ENCODE results near the gene SLC34A3.
"Not testable (repeated sequence)": the region's sequence is repeated elsewhere in the genome, so short reads cannot be mapped to it uniquely, and the experiment has no call there.

The SLC34A3 gene

DNA sequence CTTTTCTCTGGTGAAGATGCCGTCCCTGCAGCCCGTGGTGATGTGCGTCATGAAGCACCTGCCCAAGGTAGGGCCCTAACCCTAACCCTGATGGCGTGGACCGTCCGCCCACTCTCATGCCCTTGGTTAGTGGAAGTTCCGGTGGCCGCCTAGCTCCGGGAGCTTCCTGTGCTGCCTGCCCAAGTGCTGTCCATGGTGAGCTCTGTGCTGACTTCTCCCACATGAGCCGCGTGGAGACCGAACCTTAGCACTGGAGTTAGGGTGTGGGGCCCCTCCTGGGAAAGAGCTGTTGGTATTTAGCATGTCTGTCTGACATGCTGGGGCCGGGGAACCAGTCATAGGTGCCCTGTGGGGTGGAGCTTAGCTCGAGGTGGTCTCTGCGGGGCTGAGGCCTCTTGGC is 25.7 kb downstream of the SLC34A3 start:
- TF ChIP-seq, protein P1, sequence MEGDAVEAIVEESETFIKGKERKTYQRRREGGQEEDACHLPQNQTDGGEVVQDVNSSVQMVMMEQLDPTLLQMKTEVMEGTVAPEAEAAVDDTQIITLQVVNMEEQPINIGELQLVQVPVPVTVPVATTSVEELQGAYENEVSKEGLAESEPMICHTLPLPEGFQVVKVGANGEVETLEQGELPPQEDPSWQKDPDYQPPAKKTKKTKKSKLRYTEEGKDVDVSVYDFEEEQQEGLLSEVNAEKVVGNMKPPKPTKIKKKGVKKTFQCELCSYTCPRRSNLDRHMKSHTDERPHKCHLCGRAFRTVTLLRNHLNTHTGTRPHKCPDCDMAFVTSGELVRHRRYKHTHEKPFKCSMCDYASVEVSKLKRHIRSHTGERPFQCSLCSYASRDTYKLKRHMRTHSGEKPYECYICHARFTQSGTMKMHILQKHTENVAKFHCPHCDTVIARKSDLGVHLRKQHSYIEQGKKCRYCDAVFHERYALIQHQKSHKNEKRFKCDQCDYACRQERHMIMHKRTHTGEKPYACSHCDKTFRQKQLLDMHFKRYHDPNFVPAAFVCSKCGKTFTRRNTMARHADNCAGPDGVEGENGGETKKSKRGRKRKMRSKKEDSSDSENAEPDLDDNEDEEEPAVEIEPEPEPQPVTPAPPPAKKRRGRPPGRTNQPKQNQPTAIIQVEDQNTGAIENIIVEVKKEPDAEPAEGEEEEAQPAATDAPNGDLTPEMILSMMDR (IDR thresholded peaks at IDR 0.05; ENCODE audit: low read depth, low read length) = no peak
- DNase-seq (ENCODE audit: low read depth in 2 of 2) = no peak
- peak overlapping the region; percentile 87 to 92 for H3K4me3 ChIP-seq (replicated peaks in 1 of 2; ENCODE audit: low read depth in 2 of 2, low read length in 2 of 2)

DNA sequence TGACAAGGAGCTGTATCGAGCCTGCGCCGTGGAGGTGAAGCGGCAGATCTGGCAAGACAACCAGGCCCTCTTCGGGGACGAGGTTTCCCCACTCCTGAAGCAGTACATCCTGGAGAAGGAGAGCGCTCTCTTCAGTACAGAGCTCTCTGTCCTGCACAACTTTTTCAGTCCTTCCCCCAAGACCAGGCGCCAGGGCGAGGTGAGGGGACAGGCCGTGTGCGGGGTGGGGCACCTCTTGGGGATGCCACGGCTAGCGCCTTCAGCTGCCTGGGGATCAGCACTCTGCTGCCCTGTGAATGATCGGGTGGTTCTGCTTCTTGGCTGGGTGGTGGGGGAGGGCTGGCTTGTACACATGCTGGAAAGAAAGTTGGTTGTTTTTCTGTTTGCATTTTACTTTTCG is 26.2 kb downstream of the SLC34A3 start:
- no peak for DNase-seq (ENCODE audit: low read depth in 2 of 2)
- TF ChIP-seq, protein P1 (IDR thresholded peaks at IDR 0.05; ENCODE audit: low read depth, low read length) = no peak
- peak overlapping the region in 1 of 2 donors; percentile 92 for H3K4me3 ChIP-seq (replicated peaks in 1 of 2; ENCODE audit: low read depth in 2 of 2, low read length in 2 of 2)

DNA sequence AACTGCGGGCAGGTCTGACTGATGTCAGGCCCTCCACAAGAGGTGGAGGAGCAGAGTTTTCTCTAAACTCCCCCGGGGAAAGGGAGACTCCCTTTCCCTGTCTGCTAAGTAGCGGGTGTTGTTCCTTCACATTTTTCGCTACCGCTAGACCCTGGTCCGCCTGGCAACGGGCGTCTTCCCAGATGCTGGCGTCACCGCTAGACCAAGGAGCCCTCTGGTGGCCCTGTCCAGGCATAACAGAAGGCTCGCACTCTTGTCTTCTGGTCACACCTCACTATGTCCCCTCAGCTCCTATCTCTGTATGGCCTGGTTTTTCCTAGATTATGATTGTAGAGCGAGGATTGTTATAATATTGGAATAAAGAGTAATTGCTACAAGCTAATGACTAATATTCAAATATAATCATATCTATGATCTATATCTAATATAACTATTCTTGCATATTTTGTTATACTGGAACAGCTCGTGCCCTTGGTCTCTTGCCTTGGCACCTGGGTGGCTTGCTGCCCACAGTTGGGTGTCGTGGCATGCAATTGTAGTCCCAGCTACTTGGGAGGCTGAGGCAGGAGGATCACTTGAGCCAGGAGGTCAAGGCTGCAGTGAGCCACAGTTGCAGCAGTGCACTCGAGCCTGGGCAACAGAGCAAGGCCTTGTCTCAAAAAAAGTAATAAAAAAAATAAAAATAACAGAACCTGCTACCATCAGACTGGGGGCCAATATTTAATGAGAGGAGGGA is 31.6 kb downstream of the SLC34A3 start:
- TF ChIP-seq, protein P1 (IDR thresholded peaks at IDR 0.05; ENCODE audit: low read depth, low read length) = peak; percentile 45
- DNase-seq (ENCODE audit: low read depth in 2 of 2) = peak; percentile 52 to 58
- H3K4me3 ChIP-seq (replicated peaks in 1 of 2; ENCODE audit: low read depth in 2 of 2, low read length in 2 of 2) = not testable (repeated sequence)

DNA sequence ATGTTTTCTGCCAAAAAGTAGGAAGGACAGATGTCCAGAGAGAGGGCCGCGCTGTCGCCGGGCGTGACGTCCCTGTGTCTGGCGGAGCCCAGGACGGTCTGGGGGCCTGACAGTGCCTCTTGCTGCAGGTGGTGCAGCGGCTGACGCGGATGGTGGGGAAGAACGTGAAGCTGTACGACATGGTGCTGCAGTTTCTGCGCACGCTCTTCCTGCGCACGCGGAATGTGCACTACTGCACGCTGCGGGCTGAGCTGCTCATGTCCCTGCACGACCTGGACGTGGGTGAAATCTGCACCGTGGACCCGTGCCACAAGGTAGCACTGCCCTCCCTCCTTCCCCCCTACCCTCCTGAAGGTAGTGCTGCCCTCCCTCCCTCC is 32.2 kb downstream of the SLC34A3 start:
- DNase-seq (ENCODE audit: low read depth in 2 of 2) = no peak

DNA sequence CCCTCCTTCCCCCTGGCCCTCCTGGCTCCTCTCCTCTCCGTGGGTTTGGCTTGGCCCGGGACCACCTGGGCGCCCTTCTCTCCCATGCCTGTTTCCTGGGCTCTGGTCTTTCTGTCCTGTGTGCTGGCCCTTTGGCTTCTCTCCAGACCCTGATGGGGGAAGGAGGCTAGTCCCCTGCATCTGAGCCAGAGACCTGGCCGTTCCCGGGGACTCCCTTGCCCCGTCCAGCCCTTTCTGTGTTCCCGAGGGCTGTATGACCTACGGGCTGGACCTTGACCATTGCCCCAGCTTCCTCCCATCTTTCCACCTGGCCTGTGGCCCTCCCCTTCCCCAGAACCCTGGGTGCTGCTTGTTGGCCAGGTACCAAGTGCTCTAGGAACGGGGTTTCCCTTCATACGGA is 32.8 kb downstream of the SLC34A3 start:
- TF ChIP-seq, protein P1 (IDR thresholded peaks at IDR 0.05; ENCODE audit: low read depth, low read length) = no peak
- no peak for DNase-seq (ENCODE audit: low read depth in 2 of 2)

More for the DNA sequence above, 32.2 kb downstream of the SLC34A3 start:
- TF ChIP-seq, protein P1 (IDR thresholded peaks at IDR 0.05; ENCODE audit: low read depth, low read length) = peak; percentile 0
- H3K4me3 ChIP-seq (replicated peaks in 1 of 2; ENCODE audit: low read depth in 2 of 2, low read length in 2 of 2) = no peak overlapping the region

DNA sequence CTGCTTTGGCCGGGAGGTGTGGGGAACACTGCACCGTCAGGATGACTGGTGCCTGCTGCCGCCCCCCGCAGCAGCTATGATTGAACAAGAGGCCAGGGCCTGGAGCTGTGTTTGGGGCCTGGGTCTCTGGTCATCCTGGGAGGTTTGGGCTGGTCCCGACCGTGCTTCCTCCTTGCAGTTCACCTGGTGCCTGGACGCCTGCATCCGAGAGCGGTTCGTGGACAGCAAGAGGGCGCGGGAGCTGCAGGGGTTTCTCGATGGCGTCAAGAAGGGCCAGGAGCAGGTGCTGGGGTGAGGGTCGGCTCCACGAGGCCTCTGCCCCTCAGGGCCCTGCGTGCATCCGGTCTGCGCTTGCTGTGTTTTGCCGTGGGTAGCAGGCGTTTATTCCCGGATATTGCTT is 33.4 kb downstream of the SLC34A3 start:
- TF ChIP-seq, protein P1 (IDR thresholded peaks at IDR 0.05; ENCODE audit: low read depth, low read length) = no peak
- H3K4me3 ChIP-seq (replicated peaks in 1 of 2; ENCODE audit: low read depth in 2 of 2, low read length in 2 of 2) = no peak overlapping the region
- DNase-seq (ENCODE audit: low read depth in 2 of 2) = no peak

More for the DNA sequence above, 32.8 kb downstream of the SLC34A3 start:
- H3K4me3 ChIP-seq (replicated peaks in 1 of 2; ENCODE audit: low read depth in 2 of 2, low read length in 2 of 2) = no peak overlapping the region

Data from cardiac fibroblast (primary cell).